GM19240 (cell line): Measurements from ENCODE around the gene ITFG2.
"Not testable (repeated sequence)": the region's sequence is repeated elsewhere in the genome, so short reads cannot be mapped to it uniquely, and the experiment has no call there.

Source experiments
- DNase-seq: peaks from one replicate; pipeline ENCODE4 v3.0.0; 2011; ENCODE audit warnings: low spot score; ENCODE audit not compliant: insufficient read length

The ITFG2 gene

DNA sequence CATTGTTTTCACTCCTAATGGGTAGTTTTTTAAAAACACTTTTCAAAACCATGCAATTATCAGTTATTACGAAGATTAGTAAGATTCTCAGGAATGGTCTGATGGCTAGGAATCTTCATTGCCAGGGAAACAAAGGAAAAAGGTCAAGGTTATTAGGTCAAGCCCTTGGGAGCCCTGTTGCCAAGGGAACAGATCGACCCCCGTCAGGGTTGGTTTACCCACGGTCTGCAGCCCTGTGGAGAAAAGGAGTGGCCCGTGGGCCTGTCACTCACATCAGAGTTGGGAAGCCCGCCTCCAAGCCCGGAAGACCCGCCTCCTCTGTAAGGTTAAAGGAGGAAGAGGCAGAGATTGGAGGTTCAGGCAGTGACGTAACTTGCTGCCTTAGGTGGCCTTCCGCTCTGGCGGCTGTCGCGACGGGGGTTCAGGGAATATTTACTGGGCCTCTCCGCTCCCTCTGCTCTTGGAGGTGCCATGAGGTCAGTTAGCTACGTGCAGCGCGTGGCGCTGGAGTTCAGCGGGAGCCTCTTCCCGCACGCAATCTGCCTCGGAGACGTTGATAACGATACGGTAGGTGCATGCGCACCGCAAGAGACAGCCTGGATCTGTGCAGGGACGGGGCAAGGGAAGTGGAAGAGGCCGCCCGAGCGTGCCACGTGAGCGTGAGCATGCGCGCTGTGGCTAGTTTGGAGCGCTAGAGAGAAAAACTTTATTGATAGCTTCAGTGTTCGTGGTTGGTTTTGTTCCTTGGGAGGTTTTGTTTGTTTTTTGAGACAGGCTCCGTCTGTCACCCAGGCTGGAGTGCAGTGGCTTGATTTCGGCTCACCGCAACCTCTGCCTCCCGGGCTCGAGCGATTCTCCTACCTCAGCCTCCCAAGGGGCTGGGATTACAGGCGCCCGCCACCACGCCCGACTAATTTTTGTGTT lies at the start of gene ITFG2:
TSS of gene ITFG2 (plus strand) at position 379 of the 924 bp plus-strand sequence. CDS start at position 472, 93 bp downstream.
- peak; percentile 81 for DNase-seq

DNA sequence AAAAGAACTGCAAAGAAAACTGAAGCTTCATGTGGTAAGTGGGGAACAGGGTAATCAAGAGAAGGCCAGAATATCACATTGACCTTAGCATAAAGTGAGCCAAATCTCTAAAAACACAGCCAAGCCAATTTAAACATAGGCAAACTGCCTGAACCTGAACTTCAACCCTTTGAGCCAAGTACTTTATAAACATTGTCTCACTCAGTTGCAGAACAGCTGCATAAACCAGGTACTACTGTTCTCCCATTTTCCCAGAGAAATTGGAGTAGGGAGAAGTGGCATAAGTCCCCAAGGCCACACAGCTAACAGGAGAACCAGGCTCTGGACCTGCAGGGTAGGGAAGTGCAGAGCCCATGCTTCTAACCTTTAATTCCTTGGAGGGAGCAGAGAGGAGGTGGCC lies 48.1 kb upstream of the ITFG2 start:
- no peak for DNase-seq

DNA sequence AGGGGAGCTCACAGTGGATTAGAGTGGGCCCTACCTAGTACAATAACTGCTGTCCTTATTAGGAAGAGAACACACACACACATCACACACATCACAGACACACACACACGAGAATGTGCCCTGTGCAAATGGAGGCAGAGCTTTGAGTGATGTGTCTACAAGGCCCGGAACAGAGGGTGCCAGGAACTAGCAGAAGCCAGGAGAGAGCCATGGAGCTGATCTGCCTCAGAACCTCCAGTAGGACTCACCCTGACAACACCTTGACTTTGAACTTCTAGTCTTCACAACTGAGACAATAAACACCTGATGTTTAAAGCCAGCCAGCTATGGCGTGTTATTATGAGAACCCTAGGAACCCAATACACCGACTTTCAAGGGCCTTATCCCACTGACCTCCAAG lies 47.4 kb upstream of the ITFG2 start:
- no peak for DNase-seq

GRCh38 chr12:2765608-2766007 lies 46.9 kb upstream of the ITFG2 start:
- DNase-seq, result no peak

- no peak for DNase-seq
Measured at GRCh38 chr12:2768224-2768961, 44.1 kb upstream of the ITFG2 start.

GRCh38 chr12:2769866-2770533 lies 42.5 kb upstream of the ITFG2 start:
- DNase-seq, result no peak

DNA sequence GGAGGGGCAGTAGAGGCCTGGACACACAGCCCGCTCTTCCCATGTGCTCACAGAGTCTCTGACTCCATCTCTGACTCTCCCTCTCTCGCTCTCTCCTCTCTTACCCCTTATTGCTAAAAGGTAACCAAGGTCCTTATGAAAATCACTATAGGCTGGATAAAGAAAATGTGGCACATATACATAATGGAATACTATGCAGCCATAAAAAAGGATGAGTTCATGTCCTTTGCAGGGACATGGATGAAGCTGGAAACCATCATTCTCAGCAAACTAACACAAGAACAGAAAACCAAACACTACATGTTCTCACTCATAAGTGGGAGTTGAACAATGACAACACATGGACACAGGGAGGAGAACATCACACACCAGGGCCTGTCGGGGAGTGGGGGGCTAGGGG lies 41.9 kb upstream of the ITFG2 start:
- DNase-seq, result not testable (repeated sequence)

DNA sequence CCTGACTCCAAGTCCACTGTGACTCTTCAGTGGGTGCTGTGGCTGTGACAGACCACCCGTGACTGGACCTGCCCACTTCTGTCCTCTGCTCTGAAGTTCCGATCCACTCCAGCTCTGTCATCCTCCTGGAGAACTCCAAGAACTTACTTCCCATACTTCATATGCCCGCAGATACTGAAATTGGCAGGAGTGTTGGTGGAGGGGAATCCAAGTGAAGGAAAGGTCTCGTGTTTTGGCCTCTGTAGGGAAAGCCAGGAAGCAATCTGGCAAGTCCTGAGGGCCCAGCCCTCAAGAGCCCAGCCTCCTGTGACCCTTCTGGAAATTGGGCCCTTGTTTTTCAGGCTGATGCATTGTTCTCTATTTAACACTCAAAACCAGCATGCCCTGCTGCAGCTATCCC lies 40.1 kb upstream of the ITFG2 start:
- DNase-seq, result no peak

DNA sequence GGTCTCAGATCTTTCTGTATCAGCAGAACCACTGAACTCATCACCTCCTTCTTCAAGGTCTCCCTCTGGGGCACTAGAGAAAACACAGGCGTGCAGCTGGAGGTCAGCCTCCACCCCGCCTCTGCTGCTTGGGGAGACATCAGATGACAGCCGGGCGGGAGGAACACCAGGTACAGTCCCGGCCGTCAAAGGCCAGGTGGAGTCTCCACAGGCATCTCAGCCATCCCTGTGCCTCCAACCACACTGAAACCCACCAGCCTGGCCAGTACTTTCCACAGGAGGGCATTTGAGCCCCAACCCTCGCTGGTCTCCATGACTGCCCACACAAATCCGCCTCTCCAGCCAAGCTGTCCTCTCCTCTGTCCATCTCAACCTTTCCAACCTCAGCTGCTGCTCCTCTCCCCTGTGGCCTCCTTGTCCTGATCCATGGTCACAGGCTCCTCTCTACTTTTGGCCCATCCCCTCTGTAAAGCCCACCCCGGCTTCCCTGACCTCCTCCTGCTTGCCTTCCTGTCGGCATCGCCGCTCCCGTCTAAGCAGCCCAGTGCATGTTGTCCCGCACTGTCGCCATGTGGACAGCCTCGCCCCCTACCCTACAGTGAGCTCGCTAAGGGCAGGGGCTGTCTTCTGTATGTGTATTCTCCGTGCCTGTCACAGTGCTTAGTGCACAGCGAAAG lies 39.1 kb upstream of the ITFG2 start:
- no peak for DNase-seq

DNA sequence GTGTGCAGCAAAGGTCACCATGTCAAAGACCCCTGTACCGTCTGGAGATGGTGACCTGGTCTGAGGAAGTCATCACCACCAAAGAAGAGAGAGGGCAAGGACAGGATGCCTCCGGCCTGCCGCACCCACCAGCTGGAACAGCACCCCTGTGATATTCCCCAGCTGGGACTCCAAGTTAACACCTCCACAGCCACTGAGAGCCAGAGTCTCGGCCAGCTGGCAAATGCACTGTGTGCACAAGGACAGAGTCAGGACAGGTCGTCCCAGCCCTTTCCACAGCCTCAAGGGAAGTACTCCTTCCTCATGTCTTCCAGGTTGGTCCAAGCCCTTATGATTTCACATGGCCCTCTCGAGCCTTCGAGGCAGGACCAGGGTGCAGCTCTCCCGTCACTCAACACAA lies 37.0 kb upstream of the ITFG2 start:
- no peak for DNase-seq

GRCh38 chr12:2776129-2776806 lies 36.2 kb upstream of the ITFG2 start:
- DNase-seq, result no peak

- no peak for DNase-seq
Measured at GRCh38 chr12:2779281-2779680, 33.2 kb upstream of the ITFG2 start.

GRCh38 chr12:2783936-2784600 lies 28.4 kb upstream of the ITFG2 start:
- peak; percentile 20 for DNase-seq

- no peak for DNase-seq
Measured at GRCh38 chr12:2785017-2785416, 27.5 kb upstream of the ITFG2 start.

GRCh38 chr12:2791089-2791488 lies 21.4 kb upstream of the ITFG2 start:
- DNase-seq, result no peak

- DNase-seq, result no peak
Measured at GRCh38 chr12:2792671-2793500, 19.6 kb upstream of the ITFG2 start.

DNA sequence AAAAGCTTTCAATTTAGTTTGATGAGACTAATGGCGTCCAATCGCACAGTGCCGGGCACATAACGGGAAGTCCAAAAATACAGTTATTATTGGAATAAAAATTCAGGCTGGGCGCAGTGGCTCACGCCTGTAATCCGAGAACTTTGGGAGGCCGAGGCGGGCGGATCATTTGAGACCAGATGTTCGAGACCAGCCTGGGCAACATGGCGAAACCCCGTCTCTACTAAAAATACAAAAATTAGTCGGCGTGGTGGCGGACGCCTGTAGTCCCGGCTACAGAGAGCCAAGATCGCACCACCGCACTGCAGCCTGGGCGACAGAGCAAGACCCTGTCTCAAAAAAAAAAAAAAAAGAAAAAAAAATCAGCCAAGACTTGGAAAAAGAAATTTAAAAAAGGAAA lies 18.9 kb upstream of the ITFG2 start:
- no peak for DNase-seq

GRCh38 chr12:2794191-2794735 lies 18.2 kb upstream of the ITFG2 start:
- DNase-seq, result no peak

GRCh38 chr12:2794736-2795289 lies 17.7 kb upstream of the ITFG2 start, which contains the start of gene FKBP4:
Gene FKBP4 (plus strand): TSS chr12:2794970. CDS start chr12:2795140, 170 bp downstream.
- peak; percentile 90 for DNase-seq
